K562 (cell line): Measurements from ENCODE around the gene WNT3. TPM values are rescaled to one million over a fixed set of nuclear protein-coding genes. Genes with fewer than 3 reads are reported as not detected.

Experiments used
- ATAC-seq: fragments of 200-7000 bp; cut with Tn5 transposase; 3 replicates; pipeline ENCODE4 v1.9.1; 2020; ENCODE audit warnings: moderate library complexity
- BruUV-seq: library from RNA; stranded (reverse); fragments of 400-500 nt; replicated peaks from 2 replicates; lab custom pipeline; 2021; lab: Mats Ljungman, UMichigan
- CTCF ChIA-PET: fragments of 300-600 bp; formaldehyde crosslinking; extraction: SDS; loops from one replicate; lab custom pipeline; 2021; ENCODE audit warnings: low intra/inter-chr PET ratio; lab: Yijun Ruan, JAX
- POLR2A ChIA-PET: fragments of 300-600, 350-650 bp; sonication (Branson Sonifier 250); formaldehyde crosslinking; extraction: SDS; loops from one replicate; lab custom pipeline; 2021; ENCODE audit warnings: antibody characterized with exemption, inconsistent platforms; lab: Yijun Ruan, JAX
- DNase-seq, 4 experiments: peaks; one replicate each; pipeline versions ENCODE4 v3.0.0 to v3.0.0-alpha.2; 2011 to 2018; ENCODE audit warnings: low spot score in 3 of 4, mixed read lengths in 3 of 4; ENCODE audit errors: extremely low read depth in 1 of 4
- FAIRE-seq: peaks from 2 replicates; lab custom pipeline; 2011; peaks lifted over from hg19 to GRCh38; lab: Jason Lieb, UNC
- H2AFZ ChIP-seq: 2 replicates; pipeline ENCODE4 v1.6.0; 2011; ENCODE audit warnings: low read depth, low read length, control low read depth, inconsistent platforms
- H3K27ac ChIP-seq: fragments of 200-600 bp; 3 replicates; pipeline ENCODE4 v1.8.0; 2011; ENCODE audit warnings: low read depth, mild to moderate bottlenecking, control low read depth, inconsistent platforms, low read length, moderate library complexity, mixed read lengths; ENCODE audit errors: extremely low read depth
- H3K27me3 ChIP-seq, 2 experiments: fragments of 300-600 bp in 1 of 2; 2 replicates in 1 of 2; 3 replicates in 1 of 2; pipeline versions ENCODE4 v1.6.0 to v1.8.0; 2011; ENCODE audit warnings: inconsistent platforms in 2 of 2, low read length in 2 of 2, mild to moderate bottlenecking in 1 of 2, mixed read lengths in 1 of 2, moderate library complexity in 1 of 2; ENCODE audit not compliant: control insufficient read depth in 2 of 2, insufficient read depth in 2 of 2
- H3K36me3 ChIP-seq: fragments of 300-600 bp; 3 replicates; pipeline ENCODE4 v1.8.0; 2011; ENCODE audit warnings: mild to moderate bottlenecking, low read length, inconsistent platforms; ENCODE audit not compliant: control insufficient read depth, insufficient read depth
- H3K4me1 ChIP-seq, 2 experiments: fragments of 200-600 bp in 1 of 2; replicated peaks in 1 of 2; 2 replicates in 1 of 2; 3 replicates in 1 of 2; pipeline versions ENCODE4 v1.5.1 to v1.8.0; 2011; ENCODE audit warnings: inconsistent platforms in 2 of 2, low read length in 2 of 2, mild to moderate bottlenecking in 1 of 2, mixed read lengths in 1 of 2, moderate library complexity in 1 of 2; ENCODE audit not compliant: control insufficient read depth in 2 of 2, insufficient read depth in 2 of 2
- H3K4me2 ChIP-seq: 2 replicates; pipeline ENCODE4 v1.6.1; 2011; ENCODE audit warnings: low read length, control low read depth, inconsistent platforms, mixed read lengths; ENCODE audit not compliant: insufficient read depth
- H3K4me3 ChIP-seq: fragments of 200-600 bp; sonication (generic), shearing (Covaris generic); 2 replicates; pipeline ENCODE4 v1.5.1; 2016; ENCODE audit warnings: control low read depth, inconsistent platforms
- H3K79me2 ChIP-seq: fragments of 200-600 bp; 3 replicates; pipeline ENCODE4 v1.8.0; 2011; ENCODE audit warnings: low read length, inconsistent platforms; ENCODE audit not compliant: control insufficient read depth, insufficient read depth
- H3K9ac ChIP-seq, 2 experiments: 2 replicates each; pipeline versions ENCODE4 v1.6.0 to v1.6.1; 2011; ENCODE audit warnings: low read depth in 2 of 2, low read length in 2 of 2, control low read depth in 1 of 2, inconsistent platforms in 1 of 2, mild to moderate bottlenecking in 1 of 2, mixed read lengths in 1 of 2; ENCODE audit not compliant: insufficient read depth in 1 of 2
- H3K9me1 ChIP-seq: one replicate; pipeline ENCODE4 v1.6.0; 2011; ENCODE audit warnings: inconsistent platforms, mild to moderate bottlenecking, low read length, moderate library complexity; ENCODE audit not compliant: control insufficient read depth, insufficient read depth
- H3K9me3 ChIP-seq: replicated peaks from 2 replicates; pipeline ENCODE4 v1.5.1; 2011; ENCODE audit warnings: low read depth, low read length, inconsistent platforms; ENCODE audit not compliant: control insufficient read depth, insufficient read depth
- H4K20me1 ChIP-seq: replicated peaks from 2 replicates; pipeline ENCODE4 v1.6.1; 2011; ENCODE audit warnings: low read length, inconsistent platforms, mixed read lengths; ENCODE audit not compliant: control insufficient read depth, insufficient read depth
- E2F5 ChIP-seq: sonication (generic); formaldehyde crosslinking; IDR thresholded peaks from 2 replicates; pipeline ENCODE4 v1.8.0; 2022; ENCODE audit warnings: mild to moderate bottlenecking, missing genetic modification reagents
- GTF3C2 ChIP-seq: IDR thresholded peaks from 3 replicates; pipeline ENCODE4 v1.6.1; 2011; ENCODE audit warnings: borderline replicate concordance, mild to moderate bottlenecking, moderate library complexity; ENCODE audit not compliant: insufficient read length; ENCODE audit errors: extremely low read depth
- NEUROD1 ChIP-seq: fragments of 150-350 bp; IDR thresholded peaks from 2 replicates; pipeline ENCODE4 v1.6.1; 2014; ENCODE audit warnings: borderline replicate concordance, low read length, low read depth; ENCODE audit not compliant: partially characterized antibody
- USF1 ChIP-seq: sonication (generic); formaldehyde crosslinking; IDR thresholded peaks from 2 replicates; pipeline ENCODE4 v1.9.0; 2022; ENCODE audit warnings: mild to moderate bottlenecking, missing genetic modification reagents
- YY1 ChIP-seq, 3 experiments: IDR thresholded peaks; 2 replicates each; pipeline ENCODE4 v1.6.1; 2011; ENCODE audit warnings: low read length in 2 of 3, mild to moderate bottlenecking in 2 of 3, moderate library complexity in 2 of 3, borderline replicate concordance in 1 of 3, control low read depth in 1 of 3, low read depth in 1 of 3; ENCODE audit not compliant: insufficient read depth in 3 of 3, insufficient replicate concordance in 2 of 3, control insufficient read depth in 1 of 3, insufficient read length in 1 of 3; ENCODE audit errors: extremely low read depth in 1 of 3
- ZBTB7A ChIP-seq: IDR thresholded peaks from 2 replicates; pipeline ENCODE4 v1.6.1; 2011; ENCODE audit warnings: low read depth, mild to moderate bottlenecking, low read length, moderate library complexity, borderline replicate concordance; ENCODE audit not compliant: control insufficient read depth
- ZKSCAN8 ChIP-seq: fragments of 200-800 bp; sonication (Bioruptor generic); IDR thresholded peaks from 2 replicates; pipeline ENCODE4 v1.6.1; 2016; ENCODE audit warnings: missing genetic modification characterization, missing compliant biosample characterization
- ZNF398 ChIP-seq: fragments of 250-450 bp; sonication (Bioruptor Pico); IDR thresholded peaks from 2 replicates; pipeline ENCODE4 v1.8.0; 2021; ENCODE audit warnings: moderate library complexity, mild to moderate bottlenecking, inconsistent platforms
- WGBS: fragments of 100-300 bp; shearing (Covaris generic); methylation state at CpG from one replicate; pipeline ENCODE4 v1.1.6; 2016; ENCODE audit warnings: low coverage, mixed read lengths; ENCODE audit not compliant: insufficient coverage; ENCODE audit errors: missing lambda C conversion rate; 5-methylcytosine and 5-hydroxymethylcytosine counted together
- in situ Hi-C: fragments of 300-500 bp; cut with MboI; formaldehyde crosslinking; loops from 4 replicates; pipeline ENCODE4 v1.15.0; 2018; ENCODE audit warnings: inconsistent platforms, mixed read lengths
- intact Hi-C: fragments of 100-400 bp; cut with micrococcal nuclease; formaldehyde crosslinking; loops from 2 replicates; pipeline ENCODE4 v1.14.2; 2022
- polyA plus RNA-seq, 8 experiments: library from polyadenylated mRNA; depleted of rRNA in 4 of 8; stranded (reverse) in 5 of 8; unstranded in 3 of 8; fragments of >200 nt; fragmentation: Nextera tagmentation in 2 of 8; fragmentation: Illumina TruSeq in 1 of 8; extraction: Ambion mirVana in 2 of 8; extraction: Trizol in 1 of 8; gene quantifications; 2 replicates each; pipeline versions ENCODE4 v1.2.1 to v1.2.3, GENCODE V29; 2011 to 2014; ENCODE audit warnings: inconsistent platforms in 1 of 8, missing spikeins in 1 of 8
- total RNA-seq, 7 experiments: library from RNA; depleted of rRNA in 6 of 7; stranded (reverse); fragments of >200 nt in 6 of 7; fragmentation: Illumina TruSeq in 2 of 7; extraction: Trizol in 2 of 7; gene quantifications; 2 replicates each; pipeline versions ENCODE4 v1.2.1 to v1.2.3, GENCODE V29; 2011 to 2021; ENCODE audit warnings: low replicate concordance in 1 of 7

Gene WNT3
- total and polyA plus RNA-seq, 9 of the 15 experiments (the other 6 are each of a cell fraction or from before 2014, with no cell fraction given) = 1.5 to 6.1 (median 3.3) TPM

- Histone ChIP-seq H3K27ac (no peak overlapping the region), H3K4me2 (no peak overlapping the region), H4K20me1 (no peaks in the 10 kb centered on the region), H3K9me1 (no peaks in the 10 kb centered on the region), H3K36me3 (peaks cover 18% of the 10 kb centered on the region; the same call in 2 of the 3 replicates), H2AFZ (no peak overlapping the region), H3K4me1 (peaks cover 0 to 3% of the 10 kb centered on the region in 2 experiments; a peak in 1 of 5 replicates), H3K4me3 (no peak overlapping the region), H3K9ac (no peak overlapping the region), H3K79me2 (no peaks in the 10 kb centered on the region), H3K9me3 (no peaks in the 10 kb centered on the region), H3K27me3 (no peaks in the 10 kb centered on the region)
- ChIA-PET POLR2A (no interaction called here), CTCF (no interaction called here)
- no peak for DNase-seq
- peak; percentile 23 for FAIRE-seq
- in situ Hi-C loops (no loop called here), intact Hi-C loops (no loop called here)
- no peak for ATAC-seq
- 71% methylated on average over 1 of the region's 1 CpG for WGBS
- no TSS peak for BruUV-seq
- TF ChIP-seq E2F5 (CRISPR knock-in tag) = no peak
- TF ChIP-seq YY1 (IDR thresholded peaks at IDR 0.05; ENCODE audit: borderline replicate concordance in 1 of 3, control insufficient read depth in 1 of 3, extremely low read depth in 1 of 3, insufficient read depth in 3 of 3, insufficient read length in 1 of 3, insufficient replicate concordance in 2 of 3, low read depth in 1 of 3, low read length in 2 of 3) = no peak
- no peak for TF ChIP-seq NEUROD1
- TF ChIP-seq USF1 = no peak
- TF ChIP-seq ZBTB7A = no peak
- TF ChIP-seq ZNF398 (CRISPR knock-in tag) = no peak
- TF ChIP-seq ZKSCAN8 = no peak
- TF ChIP-seq GTF3C2 = no peak
Measured at GRCh38 chr17:46733837-46734475, 84.5 kb downstream of the WNT3 start.
